Astrocyte (in vitro differentiated cells and primary cell): Measurements from ENCODE around the gene FAM174C. TPM values are rescaled to one million over a fixed set of nuclear protein-coding genes. Genes with fewer than 3 reads are reported as not detected.

Experiments used
- DNase-seq: peaks from one replicate; pipeline ENCODE4 v3.0.0-alpha.2; 2010; ENCODE audit warnings: low read depth
- FAIRE-seq: peaks from 2 replicates; lab custom pipeline; 2011; peaks lifted over from hg19 to GRCh38; lab: Jason Lieb, UNC
- H2AFZ ChIP-seq: 2 replicates; pipeline ENCODE4 v1.6.0; 2012; ENCODE audit warnings: low read depth, low read length, inconsistent platforms
- H3K27ac ChIP-seq: 2 replicates; pipeline ENCODE4 v1.5.1; 2011; ENCODE audit warnings: low read depth, low read length, inconsistent platforms
- H3K27me3 ChIP-seq: 2 replicates; pipeline ENCODE4 v1.6.0; 2011; ENCODE audit warnings: low read length, inconsistent platforms; ENCODE audit not compliant: insufficient read depth
- H3K36me3 ChIP-seq: 2 replicates; pipeline ENCODE4 v1.5.1; 2011; ENCODE audit warnings: low read length, inconsistent platforms; ENCODE audit not compliant: insufficient read depth
- H3K4me1 ChIP-seq: 2 replicates; pipeline ENCODE4 v1.5.1; 2011; ENCODE audit warnings: low read length, inconsistent platforms; ENCODE audit not compliant: insufficient read depth
- H3K4me2 ChIP-seq: 2 replicates; pipeline ENCODE4 v1.6.0; 2012; ENCODE audit warnings: low read length, inconsistent platforms
- H3K4me3 ChIP-seq: 2 replicates; pipeline ENCODE4 v1.5.1; 2011; ENCODE audit warnings: low read depth, mild to moderate bottlenecking, low read length, inconsistent platforms; ENCODE audit not compliant: insufficient read depth
- H3K79me2 ChIP-seq: 2 replicates; pipeline ENCODE4 v1.6.0; 2012; ENCODE audit warnings: mild to moderate bottlenecking, low read length, inconsistent platforms; ENCODE audit not compliant: insufficient read depth
- H3K9ac ChIP-seq: 2 replicates; pipeline ENCODE4 v1.6.0; 2012; ENCODE audit warnings: mild to moderate bottlenecking, low read length, inconsistent platforms
- H3K9me3 ChIP-seq: 2 replicates; pipeline ENCODE4 v1.5.1; 2012; ENCODE audit warnings: low read depth, mild to moderate bottlenecking, low read length, inconsistent platforms; ENCODE audit not compliant: insufficient read depth
- H4K20me1 ChIP-seq: 2 replicates; pipeline ENCODE4 v1.6.0; 2012; ENCODE audit warnings: low read length, inconsistent platforms; ENCODE audit not compliant: insufficient read depth
- H3K27ac Mint-ChIP-seq: one replicate; pipeline ENCODE4 v1.8.0; 2021; ENCODE audit warnings: mild to moderate bottlenecking, mixed read lengths; ENCODE audit not compliant: unreplicated experiment
- H3K27me3 Mint-ChIP-seq: one replicate; pipeline ENCODE4 v1.8.0; 2021; ENCODE audit warnings: low read depth, mixed read lengths; ENCODE audit not compliant: unreplicated experiment
- H3K36me3 Mint-ChIP-seq: one replicate; pipeline ENCODE4 v1.8.0; 2021; ENCODE audit warnings: low read depth, mixed read lengths; ENCODE audit not compliant: unreplicated experiment
- H3K4me1 Mint-ChIP-seq: one replicate; pipeline ENCODE4 v1.8.0; 2021; ENCODE audit warnings: low read depth, mixed read lengths; ENCODE audit not compliant: unreplicated experiment
- H3K4me3 Mint-ChIP-seq: one replicate; pipeline ENCODE4 v1.8.0; 2021; ENCODE audit warnings: mild to moderate bottlenecking, moderate library complexity, mixed read lengths; ENCODE audit not compliant: unreplicated experiment
- H3K9me3 Mint-ChIP-seq: one replicate; pipeline ENCODE4 v1.8.0; 2021; ENCODE audit warnings: mild to moderate bottlenecking, mixed read lengths; ENCODE audit not compliant: unreplicated experiment
- CTCF ChIP-seq: IDR thresholded peaks from 2 replicates; pipeline ENCODE4 v1.5.1; 2011; ENCODE audit warnings: low read depth, mild to moderate bottlenecking, inconsistent platforms, low read length, moderate library complexity; ENCODE audit not compliant: insufficient read depth
- EZH2 ChIP-seq: IDR thresholded peaks from 2 replicates; pipeline ENCODE4 v1.6.1; 2012; ENCODE audit warnings: mild to moderate bottlenecking, low read length, inconsistent platforms; ENCODE audit not compliant: insufficient read depth
- total RNA-seq: library from RNA; stranded (reverse); gene quantifications from 2 replicates; pipeline ENCODE4 v1.2.1, GENCODE V29; 2021

Gene FAM174C
- total RNA-seq, 1 donor from 2014 or later: 50.5 TPM

GRCh38 chr19:1238369-1239303, 36.7 kb upstream of the FAM174C start:
- H3K79me2 ChIP-seq: peaks cover 31% of the 10 kb centered on the region
- H3K9ac ChIP-seq: peak overlapping the region; percentile 50
- H3K27ac ChIP-seq: no peak overlapping the region
- peaks cover 42% of the 10 kb centered on the region for H4K20me1 ChIP-seq
- peak overlapping the region; percentile 77 for H3K27ac Mint-ChIP-seq
- peaks cover 3% of the 10 kb centered on the region for H3K36me3 ChIP-seq
- H3K4me2 ChIP-seq: peak overlapping the region; percentile 97
- no peaks in the 10 kb centered on the region for H3K9me3 ChIP-seq
- H3K27me3 ChIP-seq: no peaks in the 10 kb centered on the region
- H3K4me3 Mint-ChIP-seq: peak overlapping the region; percentile 81
- peaks cover 33% of the 10 kb centered on the region for H3K4me1 ChIP-seq
- H3K4me3 ChIP-seq: no peak overlapping the region
- TF ChIP-seq EZH2 (no peak), CTCF (no peak)
- H2AFZ ChIP-seq: peak overlapping the region; percentile 63
- peaks cover 4% of the 10 kb centered on the region for H3K4me1 Mint-ChIP-seq
- DNase-seq (no peak), FAIRE-seq (no peak)
- H3K9me3 Mint-ChIP-seq: no peaks in the 10 kb centered on the region
- no peaks in the 10 kb centered on the region for H3K36me3 Mint-ChIP-seq
- H3K27me3 Mint-ChIP-seq: no peaks in the 10 kb centered on the region

- Mint-ChIP-seq H3K36me3 (no peaks in the 10 kb centered on the region), H3K4me3 (peak overlapping the region; percentile 81), H3K9me3 (no peaks in the 10 kb centered on the region), H3K4me1 (peaks cover 4% of the 10 kb centered on the region), H3K27ac (peak overlapping the region; percentile 80), H3K27me3 (no peaks in the 10 kb centered on the region)
- Histone ChIP-seq H3K36me3 (no peaks in the 10 kb centered on the region), H3K9me3 (no peaks in the 10 kb centered on the region), H3K27me3 (no peaks in the 10 kb centered on the region), H4K20me1 (peaks cover 43% of the 10 kb centered on the region), H3K4me1 (peaks cover 40% of the 10 kb centered on the region), H3K9ac (peak overlapping the region; percentile 65), H3K4me2 (peak overlapping the region; percentile 98), H3K79me2 (peaks cover 37% of the 10 kb centered on the region), H3K4me3 (no peak overlapping the region), H3K27ac (no peak overlapping the region), H2AFZ (peak overlapping the region; percentile 51)
- DNase-seq (no peak), FAIRE-seq (no peak)
- no peak for TF ChIP-seq EZH2
- no peak for TF ChIP-seq CTCF
Observed at GRCh38 chr19:1239420-1239795, 35.9 kb upstream of the FAM174C start.
